Inferior parietal cortex (tissue), 1 donor: ENCODE data around the gene ARID2.
A peak's percentile ranks its signal among the peaks of the same experiment; 100 is the strongest.

ENCODE experiments used
- DNase-seq: peaks from one replicate; pipeline ENCODE4 v3.0.0-alpha.2; 2016; ENCODE audit errors: extremely low spot score

Gene ARID2

GRCh38 chr12:45872446-45872845 lies 142.9 kb downstream of the ARID2 start:
- DNase-seq: no peak

- no peak for DNase-seq
Observed at GRCh38 chr12:45877069-45877468, 147.6 kb downstream of the ARID2 start.

GRCh38 chr12:45878630-45879255 lies 149.2 kb downstream of the ARID2 start:
- DNase-seq: no peak

- DNase-seq: no peak
Observed at GRCh38 chr12:45879363-45879895, 149.9 kb downstream of the ARID2 start.

GRCh38 chr12:45880533-45880932 lies 151.0 kb downstream of the ARID2 start:
- no peak for DNase-seq

- DNase-seq: no peak
Observed at GRCh38 chr12:45883187-45883586, 153.7 kb downstream of the ARID2 start.

- no peak for DNase-seq
Observed at GRCh38 chr12:45886685-45887084, 157.2 kb downstream of the ARID2 start.

GRCh38 chr12:45887544-45887943 lies 158.0 kb downstream of the ARID2 start:
- DNase-seq: no peak

- no peak for DNase-seq
Observed at GRCh38 chr12:45890276-45890675, 160.8 kb downstream of the ARID2 start.

GRCh38 chr12:45893240-45893639 lies 163.7 kb downstream of the ARID2 start:
- DNase-seq: peak; percentile 36

GRCh38 chr12:45895961-45896360 lies 166.5 kb downstream of the ARID2 start:
- DNase-seq: no peak

GRCh38 chr12:45898094-45898493 lies 168.6 kb downstream of the ARID2 start:
- DNase-seq: no peak

- DNase-seq: no peak
Observed at GRCh38 chr12:45907955-45908354, 178.4 kb downstream of the ARID2 start.

GRCh38 chr12:45909041-45909713 lies 179.7 kb downstream of the ARID2 start:
- DNase-seq: no peak

GRCh38 chr12:45912774-45913173 lies 183.3 kb downstream of the ARID2 start:
- no peak for DNase-seq

- DNase-seq: no peak
Observed at GRCh38 chr12:45913631-45914030, 184.1 kb downstream of the ARID2 start.

GRCh38 chr12:45914090-45914489 lies 184.6 kb downstream of the ARID2 start:
- no peak for DNase-seq

GRCh38 chr12:45915405-45915804 lies 185.9 kb downstream of the ARID2 start:
- no peak for DNase-seq

- no peak for DNase-seq
Observed at GRCh38 chr12:45918818-45919217, 189.3 kb downstream of the ARID2 start.

GRCh38 chr12:45928309-45928708 lies 198.8 kb downstream of the ARID2 start:
- no peak for DNase-seq

- no peak for DNase-seq
Observed at GRCh38 chr12:45930369-45930768, 200.9 kb downstream of the ARID2 start.

GRCh38 chr12:45933504-45933903 lies 204.0 kb downstream of the ARID2 start:
- DNase-seq: no peak

- no peak for DNase-seq
Observed at GRCh38 chr12:45934956-45935355, 205.4 kb downstream of the ARID2 start.
